Endometrium (tissue), 2 donors: ENCODE measurements around the gene LDHAL6A.
"Not testable (repeated sequence)": the region's sequence is repeated elsewhere in the genome, so short reads cannot be mapped to it uniquely, and the experiment has no call there.

ENCODE experiments used
- FAIRE-seq: peaks from 2 replicates; lab custom pipeline; 2012; peaks lifted over from hg19 to GRCh38; lab: Jason Lieb, UNC
- donor health status: control.
- donor health status: control.

LDHAL6A gene

GRCh38 chr11:18455686-18456372, at the start of gene LDHAL6A:
LDHAL6A (plus strand) TSS chr11:18455856; CDS start chr11:18456681, 825 bp downstream.
- FAIRE-seq: no peak

DNA sequence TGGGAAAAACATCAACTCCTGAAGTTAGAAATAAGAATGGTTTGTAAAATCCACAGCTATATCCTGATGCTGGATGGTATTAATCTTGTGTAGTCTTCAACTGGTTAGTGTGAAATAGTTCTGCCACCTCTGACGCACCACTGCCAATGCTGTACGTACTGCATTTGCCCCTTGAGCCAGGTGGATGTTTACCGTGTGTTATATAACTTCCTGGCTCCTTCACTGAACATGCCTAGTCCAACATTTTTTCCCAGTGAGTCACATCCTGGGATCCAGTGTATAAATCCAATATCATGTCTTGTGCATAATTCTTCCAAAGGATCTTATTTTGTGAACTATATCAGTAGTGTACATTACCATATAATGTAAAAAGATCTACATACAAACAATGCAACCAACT, 48.3 kb upstream of the LDHAL6A start:
- FAIRE-seq: not testable (repeated sequence)

DNA sequence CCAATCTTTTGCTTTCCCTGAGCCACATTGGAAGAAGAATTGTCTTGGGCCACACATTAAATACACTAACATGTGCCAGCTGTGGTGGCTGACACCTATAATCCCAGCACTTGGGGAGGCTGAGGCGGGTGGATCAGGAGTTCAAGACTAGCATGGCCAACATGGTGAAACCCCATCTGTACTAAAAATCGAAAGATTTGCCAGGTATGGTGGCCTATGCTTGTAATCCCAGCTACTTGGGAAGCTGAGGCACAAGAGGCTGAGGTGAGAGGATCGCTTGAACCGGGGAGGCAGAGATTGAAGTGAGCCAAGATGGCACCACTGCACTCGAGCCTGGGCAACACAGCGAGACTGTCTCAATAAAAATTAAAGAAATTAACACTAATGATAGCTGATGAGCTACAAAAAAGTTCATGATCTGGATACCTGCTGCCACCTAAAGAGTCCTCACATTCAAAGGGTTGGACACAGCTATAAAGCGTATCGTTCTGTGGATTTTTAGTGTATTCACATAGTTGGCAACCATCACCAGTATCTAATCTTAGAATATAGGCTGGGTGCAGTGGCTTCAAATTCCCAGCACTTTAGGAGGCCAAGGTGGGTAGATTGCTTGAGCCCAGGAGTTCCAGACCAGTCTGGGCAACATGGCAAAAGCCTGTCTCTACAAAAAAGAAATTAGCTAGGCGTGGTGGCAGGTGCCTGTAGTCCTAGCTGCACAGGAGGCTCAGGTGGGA, 46.9 kb upstream of the LDHAL6A start:
- no peak for FAIRE-seq

DNA sequence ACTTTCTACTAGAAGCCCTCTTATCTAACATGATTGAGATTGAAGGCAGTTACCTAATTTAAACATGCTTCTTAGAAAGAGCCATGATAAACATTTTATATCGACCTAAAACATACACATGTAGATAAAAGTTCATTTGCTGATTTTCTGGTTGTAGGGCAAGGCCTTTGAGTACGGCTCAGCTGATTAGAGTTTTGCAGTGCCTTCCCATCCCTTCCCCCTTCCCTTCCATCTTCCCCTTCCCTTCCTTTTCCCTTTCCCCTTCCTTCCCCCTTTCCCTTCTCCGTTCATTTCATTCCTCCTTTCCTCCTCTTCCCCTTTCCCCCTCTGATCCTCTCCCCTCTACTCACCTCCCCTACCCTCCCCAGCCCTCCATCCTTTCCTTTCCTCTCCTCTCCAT, 39.2 kb upstream of the LDHAL6A start:
- no peak for FAIRE-seq

- no peak for FAIRE-seq
Observed at GRCh38 chr11:18419040-18419439, 36.6 kb upstream of the LDHAL6A start.

- FAIRE-seq: no peak
Observed at GRCh38 chr11:18420067-18420466, 35.6 kb upstream of the LDHAL6A start.

DNA sequence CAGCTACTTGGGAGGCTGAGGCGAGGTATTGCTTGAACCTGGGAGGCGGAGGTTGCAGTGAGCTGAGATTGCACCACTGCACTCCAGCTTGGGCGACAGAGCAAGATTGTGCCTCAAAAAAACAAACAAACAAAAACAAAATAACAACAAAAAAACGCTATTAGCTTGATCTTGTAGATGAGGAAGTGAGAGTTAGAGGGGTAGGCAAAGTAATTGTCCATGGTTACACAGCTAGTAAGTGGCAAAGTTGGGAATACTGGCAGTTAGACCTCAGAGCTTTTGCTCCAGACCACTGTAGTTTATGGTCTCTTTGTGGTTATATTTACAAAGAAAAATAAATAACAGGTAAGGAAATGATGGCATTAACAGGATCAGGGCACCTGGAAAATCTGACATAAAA, 28.4 kb upstream of the LDHAL6A start:
- no peak for FAIRE-seq

- FAIRE-seq: no peak
Observed at GRCh38 chr11:18429332-18429731, 26.3 kb upstream of the LDHAL6A start.

GRCh38 chr11:18438691-18439090, 17.0 kb upstream of the LDHAL6A start:
- no peak for FAIRE-seq

GRCh38 chr11:18449251-18449650, 6.4 kb upstream of the LDHAL6A start:
- no peak for FAIRE-seq

- no peak for FAIRE-seq
Observed at GRCh38 chr11:18452927-18453326, 2.7 kb upstream of the LDHAL6A start.

DNA sequence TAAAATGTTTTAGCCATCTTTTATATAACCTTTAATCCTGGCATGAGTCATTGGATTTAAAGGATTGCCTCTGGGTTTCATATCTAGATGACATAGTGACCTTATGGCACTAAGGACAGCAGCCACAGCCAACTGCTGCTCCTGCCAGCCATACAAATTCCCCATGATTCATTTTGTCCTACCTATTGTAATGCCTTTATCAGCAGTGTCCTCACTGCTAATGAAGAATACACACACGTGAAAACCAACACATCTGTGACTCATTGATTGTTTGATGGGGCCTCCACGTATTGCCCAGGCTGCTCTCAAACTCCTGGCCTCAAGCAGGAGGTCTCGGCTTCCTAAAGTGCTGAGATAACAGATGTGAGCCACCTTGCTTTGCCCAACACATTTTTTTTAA, 1.8 kb downstream of the LDHAL6A start:
- FAIRE-seq: no peak

- FAIRE-seq: no peak
Observed at GRCh38 chr11:18459634-18460033, 4.0 kb downstream of the LDHAL6A start.

DNA sequence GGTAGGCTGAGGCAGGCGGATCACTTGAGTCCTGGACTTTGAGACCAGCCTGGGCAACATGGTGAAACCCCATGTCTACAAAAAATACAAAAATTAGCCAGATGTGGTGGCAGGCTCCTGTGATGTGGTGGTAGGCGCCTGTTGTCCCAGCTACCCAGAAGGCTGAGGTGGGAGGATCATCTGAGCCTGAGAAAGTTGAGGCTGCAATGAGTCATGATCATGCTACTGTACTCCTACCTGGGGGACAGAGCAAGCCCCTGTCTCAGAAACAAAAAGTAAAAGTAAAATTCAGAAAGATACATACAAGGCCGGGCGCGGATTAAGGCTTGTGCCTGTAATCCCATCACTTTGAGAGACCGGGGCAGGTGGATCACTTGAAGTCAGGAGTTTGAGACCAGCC, 6.3 kb downstream of the LDHAL6A start:
- FAIRE-seq: no peak

DNA sequence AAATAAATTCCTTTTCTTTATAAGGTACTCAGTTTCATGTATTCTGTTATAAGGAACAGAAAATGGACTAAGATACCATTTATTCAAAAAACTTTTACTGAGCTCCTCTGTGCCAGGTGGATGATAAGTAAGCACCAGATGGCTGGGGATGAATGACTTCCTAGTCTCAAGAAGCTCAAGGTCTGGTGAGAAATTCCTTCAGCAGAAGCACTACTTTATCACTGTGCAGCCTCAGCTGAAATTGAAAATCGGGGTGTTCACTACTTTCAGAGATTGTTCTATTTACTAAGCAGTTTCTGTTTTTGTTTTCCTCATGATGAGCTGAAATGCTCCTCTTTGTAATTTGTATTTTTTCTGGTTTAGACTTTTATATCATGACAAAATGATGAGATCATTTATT, 7.8 kb downstream of the LDHAL6A start:
- no peak for FAIRE-seq

GRCh38 chr11:18466402-18466801, 10.7 kb downstream of the LDHAL6A start:
- FAIRE-seq: no peak

DNA sequence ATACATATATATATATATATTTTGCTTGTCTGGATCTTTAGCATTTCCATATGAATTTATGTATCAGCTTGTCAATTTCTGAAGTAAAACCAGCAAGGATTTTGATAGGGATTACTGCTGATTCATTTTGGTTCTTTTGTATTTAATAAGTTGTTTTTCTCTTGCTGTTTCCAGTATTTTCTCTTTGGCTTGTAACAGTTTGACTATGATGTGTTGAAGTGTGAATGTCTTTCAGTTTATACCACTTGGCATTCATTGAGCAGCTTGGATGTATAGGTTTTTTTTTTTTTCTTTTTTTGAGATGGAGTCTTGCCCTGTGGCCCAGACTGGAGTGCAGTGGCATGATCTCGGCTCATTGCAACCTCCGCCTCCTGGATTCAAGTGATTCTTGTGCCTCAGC, 12.4 kb downstream of the LDHAL6A start:
- no peak for FAIRE-seq

DNA sequence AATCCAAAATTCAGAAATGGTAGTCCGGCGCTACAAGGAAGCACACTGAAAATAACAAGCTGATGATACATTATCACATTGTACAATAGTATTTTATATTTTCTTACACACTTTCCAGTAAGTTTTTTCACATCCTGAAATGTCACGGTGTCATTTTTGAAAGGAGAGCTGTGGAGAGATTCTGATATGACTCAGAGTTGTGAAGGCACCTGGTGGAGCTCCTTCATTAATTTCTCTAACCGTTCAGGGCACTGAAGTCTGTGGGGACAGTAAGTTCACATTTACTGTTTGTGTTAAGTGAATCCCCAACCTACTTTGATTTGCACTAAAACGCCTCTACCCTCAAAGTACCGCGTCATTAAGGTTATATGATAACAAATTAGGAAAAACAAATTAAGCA, 13.3 kb downstream of the LDHAL6A start:
- FAIRE-seq: no peak

- no peak for FAIRE-seq
Observed at GRCh38 chr11:18471995-18472394, 16.3 kb downstream of the LDHAL6A start.

DNA sequence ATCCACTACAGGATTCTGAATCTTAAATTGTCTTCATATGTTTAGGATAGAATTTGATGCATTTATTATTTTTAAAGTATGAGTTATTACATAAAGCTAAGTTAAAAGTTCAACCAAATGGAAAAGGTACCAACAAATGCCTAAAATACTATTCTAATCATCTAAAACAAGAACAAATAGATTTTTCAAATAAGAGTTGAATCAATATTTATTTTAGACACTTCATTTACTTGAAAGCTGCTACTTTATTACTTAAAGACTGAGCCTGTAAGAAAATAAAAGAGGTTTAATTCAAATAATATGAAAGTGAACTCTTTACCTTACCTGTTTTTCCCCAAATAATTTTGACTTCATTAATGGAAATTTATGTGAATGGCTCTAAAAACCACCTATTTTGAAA, 16.9 kb downstream of the LDHAL6A start:
- no peak for FAIRE-seq

GRCh38 chr11:18479063-18479462, 23.4 kb downstream of the LDHAL6A start:
- FAIRE-seq: no peak

DNA sequence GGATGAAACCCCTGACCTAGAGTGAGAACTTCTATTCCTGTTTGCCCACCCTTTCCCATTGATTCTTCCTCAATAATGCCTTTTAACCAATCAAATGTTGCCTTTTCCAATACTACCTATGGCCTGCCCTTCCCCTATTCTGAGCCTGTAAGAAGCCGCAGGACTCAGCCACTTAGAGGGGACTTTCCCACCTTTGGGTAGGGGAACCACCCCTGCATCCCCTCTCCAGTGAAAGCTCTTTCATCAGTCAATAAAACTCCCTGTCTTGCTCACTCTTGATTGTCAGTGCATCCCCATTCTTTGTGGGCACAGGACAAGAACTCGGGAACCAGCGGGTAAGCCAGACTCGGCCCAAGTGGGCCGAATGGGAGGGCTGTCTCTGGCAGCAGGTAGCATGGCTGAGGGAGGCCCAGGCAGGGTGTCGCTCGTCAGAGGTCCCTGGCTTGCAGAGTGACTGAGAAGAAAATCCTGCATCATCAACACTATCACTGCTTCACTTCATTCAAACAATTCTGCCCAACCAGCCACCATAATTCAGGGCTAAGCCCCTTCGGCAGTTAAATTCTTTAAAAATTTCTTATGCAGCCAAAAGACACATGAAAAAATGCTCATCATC, 30.4 kb downstream of the LDHAL6A start:
- FAIRE-seq: no peak

DNA sequence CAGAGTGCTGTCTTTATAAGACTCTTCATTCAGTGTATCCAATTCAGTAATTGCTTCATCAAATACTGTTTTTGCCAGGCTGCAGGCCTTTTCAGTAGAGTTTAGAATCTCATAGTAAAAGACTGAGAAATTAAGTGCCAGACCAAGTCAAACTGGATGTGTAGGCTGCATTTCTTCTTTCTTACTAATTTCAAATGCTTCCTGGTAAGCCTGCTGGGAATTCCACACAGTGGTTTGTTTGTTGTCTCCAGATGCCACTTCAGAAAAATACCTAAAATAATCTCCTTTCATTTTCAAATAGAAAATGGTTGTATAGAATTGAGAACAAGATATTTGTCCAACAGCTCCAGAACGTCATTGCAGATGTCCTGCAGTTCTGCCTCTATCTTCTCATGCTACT, 34.7 kb downstream of the LDHAL6A start:
- FAIRE-seq: no peak
